Thyroid gland (tissue), 4 donors: ENCODE results near the gene CATSPER4. TPM values are rescaled to one million over a fixed set of nuclear protein-coding genes. Genes with fewer than 3 reads are reported as not detected.
"Not testable (repeated sequence)": the region's sequence is repeated elsewhere in the genome, so short reads cannot be mapped to it uniquely, and the experiment has no call there.

Experiments
- DNase-seq, 2 donors: peaks; one replicate each; pipeline ENCODE4 v3.0.0-alpha.2; 2019
- H3K27ac ChIP-seq, 3 donors: fragments of 200-600 bp; sonication (generic); 1 replicate in 2 of 3; 2 replicates in 1 of 3; pipeline ENCODE4 v1.5.1; 2016 to 2019; ENCODE audit warnings: mild to moderate bottlenecking in 1 of 3, moderate library complexity in 1 of 3
- H3K27me3 ChIP-seq: fragments of 200-600 bp; sonication (generic); one replicate; pipeline ENCODE4 v1.5.1; 2019
- H3K36me3 ChIP-seq, 2 donors: fragments of 200-600 bp; sonication (generic); one replicate each; pipeline ENCODE4 v1.5.1; 2016 to 2019
- H3K4me1 ChIP-seq, 2 donors: fragments of 200-600 bp; sonication (generic); one replicate each; pipeline ENCODE4 v1.5.1; 2017 to 2019
- H3K4me3 ChIP-seq, 3 donors: fragments of 200-600 bp; sonication (generic); replicated peaks in 1 of 3; 1 replicate in 2 of 3; 2 replicates in 1 of 3; pipeline ENCODE4 v1.5.1; 2016; ENCODE audit warnings: mild to moderate bottlenecking in 1 of 3
- H3K9me3 ChIP-seq: fragments of 200-600 bp; sonication (generic); one replicate; pipeline ENCODE4 v1.5.1; 2017
- POLR2A ChIP-seq, 2 donors: fragments of 450-650 bp; IDR thresholded peaks; one replicate each; pipeline ENCODE4 v1.6.1; 2017; ENCODE audit warnings: antibody characterized with exemption in 2 of 2, mild to moderate bottlenecking in 2 of 2, moderate library complexity in 1 of 2
- WGBS, 2 donors: methylation state at CpG; one replicate each; pipeline ENCODE4 v1.1.5; 2017; 5-methylcytosine and 5-hydroxymethylcytosine counted together
- intact Hi-C: fragments of 100-400 bp; cut with DNase I; formaldehyde crosslinking; loops from one replicate; pipeline ENCODE4 v1.15.1; 2023
- total RNA-seq, 4 donors: library from RNA; depleted of rRNA; stranded (reverse); fragments of >200 nt; gene quantifications; one replicate each; pipeline ENCODE4 v1.2.3, GENCODE V29; 2016
- TF ChIP-seq, protein P1 (sequence below), 6 experiments: fragments of 200-600 bp in 3 of 6; fragments of 450-650 bp in 3 of 6; sonication (generic) in 3 of 6; IDR thresholded peaks; one replicate each; pipeline ENCODE4 v1.5.1; 2016 to 2019; ENCODE audit warnings: antibody characterized with exemption in 6 of 6, mild to moderate bottlenecking in 2 of 6, inconsistent platforms in 1 of 6, moderate library complexity in 1 of 6

CATSPER4 gene
- total RNA-seq, 4 donors from 2014 or later: not detected

DNA sequence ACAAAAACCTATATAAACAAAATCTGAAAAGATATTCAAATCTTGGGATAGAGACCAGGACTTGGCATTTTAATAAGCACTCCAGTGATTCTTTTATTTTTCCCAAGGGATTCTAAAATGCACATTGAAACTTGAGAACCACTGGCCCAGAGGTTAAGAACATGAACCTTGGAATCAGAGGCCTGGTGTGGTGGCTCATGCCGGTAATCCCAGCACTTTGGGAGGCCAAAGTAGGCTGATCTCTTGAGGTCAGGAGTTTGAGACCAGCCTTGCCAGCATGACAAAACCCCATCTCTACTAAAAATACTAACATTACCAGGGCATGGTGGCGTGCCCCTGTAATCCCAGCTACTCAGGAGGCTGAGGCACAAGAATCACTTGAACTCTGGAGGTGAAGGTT lies 30.7 kb downstream of the CATSPER4 start:
- intact Hi-C loops: no loop called here
- no peak for TF ChIP-seq POLR2A (IDR thresholded peaks at IDR 0.05)
- TF ChIP-seq, protein P1, sequence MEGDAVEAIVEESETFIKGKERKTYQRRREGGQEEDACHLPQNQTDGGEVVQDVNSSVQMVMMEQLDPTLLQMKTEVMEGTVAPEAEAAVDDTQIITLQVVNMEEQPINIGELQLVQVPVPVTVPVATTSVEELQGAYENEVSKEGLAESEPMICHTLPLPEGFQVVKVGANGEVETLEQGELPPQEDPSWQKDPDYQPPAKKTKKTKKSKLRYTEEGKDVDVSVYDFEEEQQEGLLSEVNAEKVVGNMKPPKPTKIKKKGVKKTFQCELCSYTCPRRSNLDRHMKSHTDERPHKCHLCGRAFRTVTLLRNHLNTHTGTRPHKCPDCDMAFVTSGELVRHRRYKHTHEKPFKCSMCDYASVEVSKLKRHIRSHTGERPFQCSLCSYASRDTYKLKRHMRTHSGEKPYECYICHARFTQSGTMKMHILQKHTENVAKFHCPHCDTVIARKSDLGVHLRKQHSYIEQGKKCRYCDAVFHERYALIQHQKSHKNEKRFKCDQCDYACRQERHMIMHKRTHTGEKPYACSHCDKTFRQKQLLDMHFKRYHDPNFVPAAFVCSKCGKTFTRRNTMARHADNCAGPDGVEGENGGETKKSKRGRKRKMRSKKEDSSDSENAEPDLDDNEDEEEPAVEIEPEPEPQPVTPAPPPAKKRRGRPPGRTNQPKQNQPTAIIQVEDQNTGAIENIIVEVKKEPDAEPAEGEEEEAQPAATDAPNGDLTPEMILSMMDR (IDR thresholded peaks at IDR 0.05): no peak
- 86 to 93% methylated on average over 2 of the region's 2 CpGs for whole genome bisulfite sequencing, 2 donors
- peaks cover 17 to 20% of the 10 kb centered on the region in 2 donors for H3K4me1 ChIP-seq
- H3K27me3 ChIP-seq: no peaks in the 10 kb centered on the region
- no peaks in the 10 kb centered on the region for H3K9me3 ChIP-seq
- no peaks in the 10 kb centered on the region for H3K36me3 ChIP-seq
- no peak for DNase-seq
- H3K27ac ChIP-seq: no peak overlapping the region
- H3K4me3 ChIP-seq: no peak overlapping the region

DNA sequence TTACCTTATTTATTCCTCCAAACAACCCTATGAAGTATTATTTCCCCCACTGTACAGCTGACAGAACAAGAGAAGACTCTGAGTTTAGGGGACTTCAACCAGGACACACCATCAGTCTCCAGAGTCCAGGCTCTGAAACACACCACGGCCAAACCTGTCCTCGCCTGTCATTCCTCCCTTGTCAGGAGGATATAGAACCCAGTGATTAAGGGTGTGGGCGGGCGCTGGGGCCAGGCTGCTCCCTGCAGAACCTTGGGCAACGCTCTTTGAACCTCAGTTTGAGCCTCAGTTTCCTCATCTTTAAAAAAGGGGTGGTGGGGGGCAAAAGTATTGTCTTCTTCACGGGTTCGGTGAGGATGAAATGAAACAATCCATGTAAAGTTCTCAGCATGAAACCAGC lies 34.2 kb downstream of the CATSPER4 start:
- TF ChIP-seq POLR2A (IDR thresholded peaks at IDR 0.05): no peak
- TF ChIP-seq, protein P1 (IDR thresholded peaks at IDR 0.05): no peak

DNA sequence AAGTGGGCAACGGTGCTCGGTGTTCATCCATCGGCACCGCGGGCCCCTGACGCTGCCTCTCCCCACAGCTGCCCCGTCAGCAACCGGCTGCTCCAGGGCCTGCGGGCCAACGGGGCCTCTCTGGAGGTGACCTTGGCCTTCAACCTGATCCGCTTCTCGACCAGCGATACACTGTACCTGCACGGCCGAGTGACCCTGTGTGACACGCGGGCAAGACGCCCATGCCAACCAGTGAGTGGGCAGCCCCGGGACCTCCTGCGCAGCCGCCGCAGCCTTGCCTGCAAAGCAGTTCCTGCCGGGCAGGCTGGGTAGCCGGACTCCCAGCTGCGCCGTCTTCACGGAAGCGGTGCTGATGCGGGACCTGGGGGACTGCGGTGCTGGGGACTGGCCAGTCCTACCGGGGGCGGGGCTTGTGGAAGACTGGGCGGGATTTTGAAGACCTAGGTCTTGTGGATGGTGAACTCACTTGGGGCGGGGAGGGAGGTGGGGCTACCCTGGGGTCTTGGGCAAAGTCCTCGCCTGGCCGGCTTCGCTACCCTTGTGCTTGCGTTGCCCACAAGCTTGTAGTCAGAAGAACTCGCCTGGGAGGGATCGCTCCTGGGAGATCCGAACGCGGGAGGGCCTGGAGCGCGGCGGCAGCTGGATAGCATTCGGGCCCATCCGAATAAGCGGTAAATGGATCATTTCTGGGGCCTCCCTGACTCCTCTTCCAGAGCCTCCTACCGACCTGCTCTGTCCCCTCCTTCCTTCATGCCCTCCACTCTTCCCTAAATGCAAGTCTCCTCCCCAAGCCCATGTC lies 34.8 kb downstream of the CATSPER4 start:
- Histone ChIP-seq H3K9me3 (no peaks in the 10 kb centered on the region), H3K27ac (peak overlapping the region; percentile 67 to 78 (median 73)), H3K36me3 (no peaks in the 10 kb centered on the region), H3K4me1 (peaks cover 15 to 16% of the 10 kb centered on the region in 2 donors), H3K4me3 (peak overlapping the region in 2 of 3 donors; percentile 44 to 61), H3K27me3 (no peaks in the 10 kb centered on the region)
- 5 to 6% methylated on average over 22 to 25 of the region's 50 CpGs for WGBS, 2 donors
- DNase-seq: peak; percentile 94 to 96
- TF ChIP-seq, protein P1 (IDR thresholded peaks at IDR 0.05): no peak
- TF ChIP-seq POLR2A (IDR thresholded peaks at IDR 0.05): peak in 1 of 2 donors; percentile 85
- intact Hi-C loops: no loop called here

More for the DNA sequence above, 34.2 kb downstream of the CATSPER4 start:
- Histone ChIP-seq H3K4me1 (peaks cover 15 to 16% of the 10 kb centered on the region in 2 donors), H3K36me3 (no peaks in the 10 kb centered on the region), H3K27ac (peak overlapping the region; percentile 67 to 78 (median 73)), H3K27me3 (no peaks in the 10 kb centered on the region), H3K4me3 (peak overlapping the region in 1 of 3 donors; percentile 44), H3K9me3 (no peaks in the 10 kb centered on the region)
- WGBS, 2 donors: 91 to 92% methylated on average over 7 of the region's 7 CpGs
- intact Hi-C loops: no loop called here
- no peak for DNase-seq

DNA sequence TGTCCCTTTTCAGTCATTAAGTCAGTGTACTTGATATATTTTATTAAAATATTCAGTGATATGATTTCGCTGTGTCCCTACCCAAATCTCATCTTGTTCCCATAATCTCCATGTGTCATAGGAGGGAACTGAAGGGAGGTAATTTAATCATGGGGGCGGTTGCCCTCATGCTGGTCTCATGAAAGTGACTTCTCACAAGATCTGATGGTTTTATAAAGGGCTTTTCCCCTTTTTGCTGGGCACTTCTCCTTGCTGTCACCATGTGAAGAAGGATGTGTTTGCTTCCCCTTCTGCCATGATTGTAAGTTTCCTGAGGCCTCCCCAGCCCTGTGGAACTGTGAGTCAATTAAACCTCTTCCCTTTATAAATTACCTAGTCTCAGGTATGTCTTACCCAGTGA lies 40.3 kb downstream of the CATSPER4 start:
- intact Hi-C loops: loop anchor here (5.0 kb wide), 1 partner anchor 58 kb away; the partner anchor contains the start of gene ZNF593OS
- H3K9me3 ChIP-seq, H3K36me3 ChIP-seq, DNase-seq, H3K27ac ChIP-seq, H3K4me3 ChIP-seq, H3K27me3 ChIP-seq: not testable (repeated sequence)
- peaks cover 12 to 13% of the 10 kb centered on the region in 2 donors for H3K4me1 ChIP-seq
- 91 to 94% methylated on average over 2 of the region's 2 CpGs for WGBS, 2 donors

DNA sequence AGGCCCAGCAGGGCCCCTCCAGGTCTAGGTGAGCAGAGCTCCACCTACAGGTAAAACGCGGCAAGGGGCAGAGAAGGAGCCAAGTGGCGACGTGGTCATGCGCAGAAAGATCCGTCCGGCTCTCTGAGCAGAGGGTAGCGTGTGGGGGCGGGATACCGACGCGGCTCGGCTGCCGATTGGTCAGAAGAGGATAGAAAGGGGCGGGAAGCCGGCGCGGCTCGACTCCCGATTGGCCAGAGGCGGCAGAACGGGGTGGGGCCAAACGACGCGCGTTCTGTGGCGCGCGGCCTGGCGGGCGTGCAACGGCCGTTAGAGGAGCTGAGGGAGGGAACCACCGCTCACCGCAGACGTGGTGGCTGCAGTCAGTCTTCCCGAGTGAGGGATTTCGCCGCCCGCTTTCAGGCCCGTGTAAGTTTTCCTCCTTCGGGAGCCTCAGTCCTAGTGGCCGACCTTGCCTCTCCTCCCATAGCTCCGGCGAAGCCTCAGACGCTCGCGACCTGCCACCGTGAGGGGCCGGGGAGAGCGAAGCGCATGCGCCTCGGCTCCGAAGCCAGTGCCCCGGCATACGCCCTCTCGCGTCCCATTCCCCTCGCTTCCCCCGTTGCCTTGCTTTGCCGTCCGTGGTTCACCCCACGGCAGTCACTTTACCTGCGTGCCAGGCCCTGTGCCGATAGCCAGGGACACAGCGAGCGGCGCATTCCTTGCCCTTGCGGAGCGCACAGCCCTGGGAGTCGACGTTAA lies 43.7 kb downstream of the CATSPER4 start, which contains the start of gene CEP85:
Gene CEP85 (plus strand): TSS at position 298 of the 741 bp plus-strand sequence. CDS start 5,584 bp downstream, outside the sequence.
- 1% methylated on average over 29 to 48 of the region's 73 CpGs for WGBS, 2 donors
- TF ChIP-seq, protein P1 (IDR thresholded peaks at IDR 0.05): peak; percentile 53 to 95 (median 86)
- TF ChIP-seq POLR2A (IDR thresholded peaks at IDR 0.05): peak in 1 of 2 donors; percentile 98
- intact Hi-C loops: loop anchor here (5.0 kb wide), 1 partner anchor 62 kb away; the partner anchor contains the start of gene ZNF593OS

More for the DNA sequence above, 43.7 kb downstream of the CATSPER4 start, which contains the start of gene CEP85:
- peak; percentile 97 to 98 for DNase-seq
- no peaks in the 10 kb centered on the region for H3K9me3 ChIP-seq
- H3K36me3 ChIP-seq: no peaks in the 10 kb centered on the region
- H3K27me3 ChIP-seq: no peaks in the 10 kb centered on the region
- peaks cover 15 to 20% of the 10 kb centered on the region in 2 donors for H3K4me1 ChIP-seq
- peak within 1 kb of the TSS; percentile 64 to 95 (median 88) for H3K27ac ChIP-seq
- peak within 1 kb of the TSS; percentile 31 to 73 (median 43) for H3K4me3 ChIP-seq
